HG02938 (cell line): ENCODE results near the gene NPR2.

ENCODE experiments used
- ATAC-seq: cut with Tn5 transposase; IDR thresholded peaks from one replicate; pipeline ENCODE4 v1.9.1; 2021; ENCODE audit warnings: mild to moderate bottlenecking, moderate library complexity; ENCODE audit not compliant: unreplicated experiment

Gene NPR2

GRCh38 chr9:35798658-35799374 is 7.4 kb downstream of the NPR2 start:
- no peak for ATAC-seq

GRCh38 chr9:35800530-35800929 is 9.1 kb downstream of the NPR2 start:
- ATAC-seq = no peak

GRCh38 chr9:35801328-35802128 is 10.1 kb downstream of the NPR2 start:
- no peak for ATAC-seq

DNA sequence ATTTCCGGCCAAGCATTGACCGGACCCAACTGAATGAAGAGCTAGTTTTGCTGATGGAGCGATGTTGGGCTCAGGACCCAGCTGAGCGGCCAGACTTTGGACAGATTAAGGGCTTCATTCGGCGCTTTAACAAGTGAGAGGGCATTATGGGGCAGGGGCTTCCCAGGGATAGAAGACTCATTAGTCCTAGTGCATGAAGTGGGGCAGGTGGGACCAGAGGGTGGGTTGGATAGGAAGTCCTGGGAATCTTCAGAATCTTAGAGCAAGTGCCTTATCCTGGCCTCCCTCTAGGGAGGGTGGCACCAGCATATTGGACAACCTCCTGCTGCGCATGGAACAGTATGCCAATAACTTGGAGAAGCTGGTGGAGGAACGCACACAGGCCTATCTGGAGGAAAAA is 14.7 kb downstream of the NPR2 start:
- no peak for ATAC-seq

GRCh38 chr9:35808433-35808832 is 17.0 kb downstream of the NPR2 start:
- no peak for ATAC-seq

GRCh38 chr9:35810122-35810521 is 18.7 kb downstream of the NPR2 start:
- ATAC-seq = no peak

- ATAC-seq = no peak
Observed at GRCh38 chr9:35811381-35812024, 20.1 kb downstream of the NPR2 start.

DNA sequence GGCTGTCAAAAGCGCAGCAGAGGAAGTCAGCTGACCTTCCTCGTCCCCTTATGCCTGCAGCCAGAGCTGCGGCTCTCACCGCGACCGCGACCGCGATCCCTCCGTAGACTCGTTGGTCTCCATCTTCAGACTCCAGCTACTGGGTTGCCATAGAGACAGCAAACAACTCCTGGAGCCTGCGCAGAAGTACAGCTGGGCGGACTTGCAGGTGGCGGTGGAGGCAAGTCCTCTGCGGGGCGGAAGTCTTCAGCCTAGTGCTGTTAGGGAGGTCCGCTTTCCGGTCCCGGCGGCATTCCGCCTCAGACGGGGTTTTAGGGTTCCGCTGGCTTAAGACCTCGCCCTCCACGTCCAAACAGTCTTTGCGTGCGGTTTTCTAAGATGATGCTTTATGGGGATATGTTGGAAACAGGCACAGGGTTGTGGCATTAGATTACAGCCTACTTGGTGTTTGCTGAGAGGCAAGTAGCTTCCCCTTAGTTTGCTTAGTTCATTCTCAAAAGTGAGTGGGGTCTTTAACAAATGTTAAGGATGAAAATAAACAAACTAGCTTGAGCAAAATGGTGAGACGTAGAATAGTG is 20.7 kb downstream of the NPR2 start, which contains the start of gene SPAG8:
SPAG8 (minus strand) TSS at position 238 of the 578 bp plus-strand sequence; CDS start at position 123, 115 bp downstream.
- peak; percentile 58 for ATAC-seq

- no peak for ATAC-seq
Observed at GRCh38 chr9:35813434-35814105, 22.2 kb downstream of the NPR2 start.

DNA sequence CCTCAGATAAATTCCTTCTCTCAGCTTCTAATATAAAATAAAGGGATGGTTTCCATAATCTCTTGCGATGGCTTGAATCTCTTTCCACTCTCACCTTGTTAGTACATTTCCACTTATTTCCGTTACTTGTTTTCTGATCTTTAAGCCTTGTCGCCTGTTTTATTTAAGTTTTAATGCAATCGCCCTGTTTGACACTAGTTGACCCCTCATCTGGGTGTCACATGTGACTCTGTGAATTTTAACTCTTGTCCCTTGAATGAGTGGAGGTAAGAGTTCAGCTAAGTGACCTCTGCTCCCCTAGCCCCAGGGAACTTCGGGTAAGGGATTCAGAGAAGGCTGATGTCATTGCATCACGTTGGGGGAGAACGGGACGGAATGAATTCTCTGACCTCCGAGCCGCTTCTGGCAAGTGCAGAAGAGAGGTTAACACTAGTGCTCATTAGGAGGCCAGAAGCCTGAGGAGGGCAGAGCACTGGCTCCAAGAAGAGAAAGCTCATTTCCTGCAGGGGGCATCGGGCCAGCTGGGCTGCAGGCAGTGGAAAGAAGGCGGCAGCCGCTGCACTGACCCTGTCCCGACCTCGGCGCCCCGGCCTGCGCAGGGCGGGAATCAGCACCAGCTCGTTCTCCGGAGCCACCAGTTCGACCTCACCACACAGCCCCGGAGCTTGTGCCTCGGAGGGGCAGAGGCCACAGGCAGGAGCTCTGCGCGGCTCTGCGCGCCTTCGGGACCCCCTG is 22.9 kb downstream of the NPR2 start:
- ATAC-seq = peak; percentile 18

GRCh38 chr9:35814841-35815543 is 23.6 kb downstream of the NPR2 start, which contains the start of gene HINT2:
Gene HINT2, minus strand, starts transcription at chr9:35815042. Its CDS starts 63 bp downstream, at chr9:35814979.
- ATAC-seq = peak; percentile 71

- no peak for ATAC-seq
Observed at GRCh38 chr9:35816708-35817107, 25.3 kb downstream of the NPR2 start.

GRCh38 chr9:35818341-35818740 is 26.9 kb downstream of the NPR2 start:
- no peak for ATAC-seq

DNA sequence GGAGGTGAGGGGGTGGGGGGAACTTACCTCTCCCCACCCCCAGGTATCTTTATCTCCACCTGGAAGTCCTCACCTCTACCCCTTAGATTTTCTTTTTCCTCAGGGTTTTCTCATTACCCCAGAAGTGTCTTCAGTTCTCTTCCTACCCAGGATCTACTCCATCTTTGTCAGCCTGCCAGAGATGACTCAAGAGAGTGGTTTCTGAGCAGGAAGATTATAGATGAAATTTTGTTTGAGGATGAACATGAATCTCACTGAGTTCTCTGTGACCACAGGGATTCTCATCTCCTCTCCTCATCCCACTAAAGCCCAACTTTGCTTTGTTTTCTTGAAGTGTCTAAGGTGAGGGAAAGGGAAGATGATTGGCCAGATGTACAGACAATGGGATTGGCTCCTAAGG is 28.7 kb downstream of the NPR2 start:
- no peak for ATAC-seq

- no peak for ATAC-seq
Observed at GRCh38 chr9:35822926-35823325, 31.5 kb downstream of the NPR2 start.

- no peak for ATAC-seq
Observed at GRCh38 chr9:35826071-35826701, 34.8 kb downstream of the NPR2 start.

DNA sequence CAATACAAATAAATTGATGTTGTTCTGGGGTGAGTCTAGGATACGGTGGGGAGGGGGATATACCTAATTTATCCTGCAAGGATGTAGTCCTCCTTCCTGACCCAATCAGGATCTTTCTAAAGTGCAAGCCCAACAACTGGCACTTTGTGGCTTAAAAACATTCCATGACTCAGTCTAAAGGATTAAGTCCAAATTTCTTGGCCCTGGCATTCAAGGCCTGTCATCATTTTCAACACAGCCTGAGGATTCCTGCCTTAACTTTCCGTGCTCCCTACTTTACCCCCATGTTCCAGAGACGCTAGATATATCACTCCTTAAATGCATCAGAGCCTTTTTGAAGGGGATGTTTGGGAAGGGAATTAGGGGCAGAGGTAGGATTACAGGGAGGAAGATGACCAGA is 36.1 kb downstream of the NPR2 start:
- no peak for ATAC-seq

DNA sequence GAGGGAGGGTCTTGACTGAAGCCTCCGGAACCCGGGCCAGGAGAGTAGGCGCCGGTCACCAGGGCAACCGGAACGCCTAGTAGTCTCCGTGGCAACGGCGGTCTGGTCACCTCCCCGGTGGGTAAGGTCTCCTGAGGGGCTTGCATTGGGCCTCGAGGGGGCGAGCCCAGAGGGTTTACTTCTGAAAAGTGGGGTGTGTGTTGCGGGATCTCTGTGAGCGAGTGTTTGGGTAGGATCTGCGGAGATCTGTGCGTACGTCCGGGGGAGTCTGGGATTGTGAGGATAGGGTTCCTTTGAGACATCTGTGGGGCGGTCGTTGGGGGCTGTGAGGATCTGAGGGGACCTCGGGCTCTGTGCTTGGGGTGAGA is 37.3 kb downstream of the NPR2 start, which contains the start of gene FAM221B:
FAM221B (minus strand) TSS at position 17 of the 368 bp plus-strand sequence. CDS start 2,571 bp downstream, outside the sequence.
- no peak for ATAC-seq
